ENCODE measurements around the gene SEL1L3.

SEL1L3 gene

GRCh38 chr4:25816591-25817058, 46.2 kb downstream of the SEL1L3 start:
- no peak for DNase-seq (ENCODE audit: low read depth)

GRCh38 chr4:25815586-25815985, 47.2 kb downstream of the SEL1L3 start:
- DNase-seq (ENCODE audit: low read depth) = no peak

- DNase-seq (ENCODE audit: low read depth) = no peak
Observed at GRCh38 chr4:25814301-25815136, 48.3 kb downstream of the SEL1L3 start.

GRCh38 chr4:25813448-25814106, 49.2 kb downstream of the SEL1L3 start:
- DNase-seq (ENCODE audit: low read depth) = no peak

GRCh38 chr4:25811841-25812240, 50.9 kb downstream of the SEL1L3 start:
- no peak for DNase-seq (ENCODE audit: low read depth)

- DNase-seq (ENCODE audit: low read depth) = no peak
Observed at GRCh38 chr4:25811374-25811690, 51.5 kb downstream of the SEL1L3 start.

GRCh38 chr4:25810461-25811373, 52.1 kb downstream of the SEL1L3 start:
- DNase-seq (ENCODE audit: low read depth) = no peak

GRCh38 chr4:25809996-25810395, 52.8 kb downstream of the SEL1L3 start:
- DNase-seq (ENCODE audit: low read depth) = no peak

GRCh38 chr4:25807102-25807728, 55.6 kb downstream of the SEL1L3 start:
- no peak for DNase-seq (ENCODE audit: low read depth)

GRCh38 chr4:25805255-25805860, 57.4 kb downstream of the SEL1L3 start:
- DNase-seq (ENCODE audit: low read depth) = no peak

- DNase-seq (ENCODE audit: low read depth) = no peak
Observed at GRCh38 chr4:25803720-25804225, 59.0 kb downstream of the SEL1L3 start.

- no peak for DNase-seq (ENCODE audit: low read depth)
Observed at GRCh38 chr4:25801594-25801993, 61.2 kb downstream of the SEL1L3 start.

- DNase-seq (ENCODE audit: low read depth) = no peak
Observed at GRCh38 chr4:25800245-25800644, 62.5 kb downstream of the SEL1L3 start.

- DNase-seq (ENCODE audit: low read depth) = no peak
Observed at GRCh38 chr4:25799522-25799921, 63.3 kb downstream of the SEL1L3 start.

- no peak for DNase-seq (ENCODE audit: low read depth)
Observed at GRCh38 chr4:25797136-25797535, 65.7 kb downstream of the SEL1L3 start.

- no peak for DNase-seq (ENCODE audit: low read depth)
Observed at GRCh38 chr4:25795566-25796454, 67.0 kb downstream of the SEL1L3 start.

GRCh38 chr4:25795091-25795490, 67.7 kb downstream of the SEL1L3 start:
- no peak for DNase-seq (ENCODE audit: low read depth)

- DNase-seq (ENCODE audit: low read depth) = no peak
Observed at GRCh38 chr4:25792876-25793275, 69.9 kb downstream of the SEL1L3 start.

- no peak for DNase-seq (ENCODE audit: low read depth)
Observed at GRCh38 chr4:25792200-25792791, 70.5 kb downstream of the SEL1L3 start.

GRCh38 chr4:25790024-25790423, 72.8 kb downstream of the SEL1L3 start:
- no peak for DNase-seq (ENCODE audit: low read depth)
